ENCODE results near the gene AMZ1.

GRCh38 chr7:2702594-2702957 is 14.6 kb downstream of the AMZ1 start:
- TF ChIP-seq, protein P1, sequence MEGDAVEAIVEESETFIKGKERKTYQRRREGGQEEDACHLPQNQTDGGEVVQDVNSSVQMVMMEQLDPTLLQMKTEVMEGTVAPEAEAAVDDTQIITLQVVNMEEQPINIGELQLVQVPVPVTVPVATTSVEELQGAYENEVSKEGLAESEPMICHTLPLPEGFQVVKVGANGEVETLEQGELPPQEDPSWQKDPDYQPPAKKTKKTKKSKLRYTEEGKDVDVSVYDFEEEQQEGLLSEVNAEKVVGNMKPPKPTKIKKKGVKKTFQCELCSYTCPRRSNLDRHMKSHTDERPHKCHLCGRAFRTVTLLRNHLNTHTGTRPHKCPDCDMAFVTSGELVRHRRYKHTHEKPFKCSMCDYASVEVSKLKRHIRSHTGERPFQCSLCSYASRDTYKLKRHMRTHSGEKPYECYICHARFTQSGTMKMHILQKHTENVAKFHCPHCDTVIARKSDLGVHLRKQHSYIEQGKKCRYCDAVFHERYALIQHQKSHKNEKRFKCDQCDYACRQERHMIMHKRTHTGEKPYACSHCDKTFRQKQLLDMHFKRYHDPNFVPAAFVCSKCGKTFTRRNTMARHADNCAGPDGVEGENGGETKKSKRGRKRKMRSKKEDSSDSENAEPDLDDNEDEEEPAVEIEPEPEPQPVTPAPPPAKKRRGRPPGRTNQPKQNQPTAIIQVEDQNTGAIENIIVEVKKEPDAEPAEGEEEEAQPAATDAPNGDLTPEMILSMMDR (IDR thresholded peaks at IDR 0.05; ENCODE audit: poor library complexity), result no peak
- no peak for TF ChIP-seq EZH2phosphoT487 (IDR thresholded peaks at IDR 0.05; ENCODE audit: low read depth, severe bottlenecking, unreplicated experiment)

All from hepatocyte (in vitro differentiated cells).